ENCODE results near the gene IGF2. TPM values are rescaled to one million over a fixed set of nuclear protein-coding genes. Genes with fewer than 3 reads are reported as not detected.

IGF2 gene
- total RNA-seq, 1 experiment from 2014 or later, result 14.5 TPM

GRCh38 chr11:2158966-2159365 is 19.8 kb upstream of the IGF2 start:
- ATAC-seq, result no peak
- no TSS peak for BruUV-seq (replicated peaks)
- Histone ChIP-seq H3K36me3 (ENCODE audit: control insufficient read depth, insufficient read depth, low read length) (no peaks in the 10 kb centered on the region), H3K4me1 (ENCODE audit: control insufficient read depth, insufficient read depth, low read length) (peaks cover 4% of the 10 kb centered on the region), H3K9me3 (ENCODE audit: control insufficient read depth, insufficient read depth, low read depth, low read length) (no peaks in the 10 kb centered on the region), H3K27me3 (ENCODE audit: control insufficient read depth, insufficient read depth, low read length) (no peaks in the 10 kb centered on the region), H3K27ac (ENCODE audit: low read length) (no peak overlapping the region), H3K4me3 (ENCODE audit: low read depth in 2 of 2, low read length in 2 of 2) (no peak overlapping the region)
- CTCF ChIA-PET, result interaction anchor here (0.5 to 1.0 kb wide), 2 partner anchors 9 to 121 kb away, joined by 3 to 11 read pairs; no protein-coding TSS in a partner anchor
- TF ChIP-seq SIN3A (IDR thresholded peaks at IDR 0.05; ENCODE audit: borderline replicate concordance, insufficient read depth, low read depth, low read length), result no peak
- TF ChIP-seq REST (IDR thresholded peaks at IDR 0.05; ENCODE audit: insufficient read depth in 1 of 2, low read depth in 2 of 2, low read length in 1 of 2), result no peak
- TF ChIP-seq TCF7L2 (IDR thresholded peaks at IDR 0.05; ENCODE audit: low read depth, low read length), result no peak
- in situ Hi-C loops (cut with HindIII; ENCODE audit: low pct_unique_long_range_greater_than_20kb, low sequenced_read_pairs) (no loop called here), intact Hi-C loops (cut with micrococcal nuclease; ENCODE audit: unreplicated experiment) (loop anchor here (5.0 kb wide), 1 partner anchor 287 kb away; no protein-coding TSS in a partner anchor)
- POLR2A ChIA-PET, result interaction anchor here (0.7 kb wide), 1 partner anchor 19 kb away, joined by 8 read pairs; no protein-coding TSS in a partner anchor
- no peak for DNase-seq (ENCODE audit: low read depth, low spot score)

DNA sequence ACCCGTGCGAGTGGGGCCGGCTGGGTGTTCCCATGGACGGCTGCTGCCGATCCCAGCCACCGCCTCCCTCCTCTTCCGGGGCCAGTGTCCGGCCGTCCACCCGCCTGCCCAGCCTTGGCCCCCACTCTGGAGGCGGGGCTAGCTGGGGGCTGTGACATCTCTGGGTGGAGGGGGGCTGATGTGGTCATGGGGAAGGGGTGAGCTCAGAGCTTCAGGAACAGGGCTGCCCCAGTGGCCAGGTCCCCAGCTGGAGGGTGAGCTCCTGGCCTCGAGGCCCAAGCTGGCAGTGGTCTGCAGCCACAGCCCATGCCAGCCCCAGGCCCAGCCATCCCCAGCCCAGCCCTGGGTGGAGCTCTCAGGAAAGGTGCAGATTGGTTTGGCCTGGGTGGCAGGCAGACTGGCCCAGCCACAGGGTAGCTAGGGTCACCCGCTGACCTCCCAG is 19.1 kb upstream of the IGF2 start:
- no peak for ATAC-seq
- no peaks in the 10 kb centered on the region for H3K36me3 ChIP-seq (ENCODE audit: control insufficient read depth, insufficient read depth, low read length)
- H3K4me1 ChIP-seq (ENCODE audit: control insufficient read depth, insufficient read depth, low read length), result peaks cover 4% of the 10 kb centered on the region
- no peaks in the 10 kb centered on the region for H3K27me3 ChIP-seq (ENCODE audit: control insufficient read depth, insufficient read depth, low read length)
- no TSS peak for BruUV-seq (replicated peaks)
- TF ChIP-seq SIN3A (IDR thresholded peaks at IDR 0.05; ENCODE audit: borderline replicate concordance, insufficient read depth, low read depth, low read length) (no peak), REST (IDR thresholded peaks at IDR 0.05; ENCODE audit: insufficient read depth in 1 of 2, low read depth in 2 of 2, low read length in 1 of 2) (no peak), TCF7L2 (IDR thresholded peaks at IDR 0.05; ENCODE audit: low read depth, low read length) (no peak), POLR2AphosphoS5 (IDR thresholded peaks at IDR 0.05; ENCODE audit: low read depth, low read length) (no peak)
- TF ChIP-seq, protein P1, sequence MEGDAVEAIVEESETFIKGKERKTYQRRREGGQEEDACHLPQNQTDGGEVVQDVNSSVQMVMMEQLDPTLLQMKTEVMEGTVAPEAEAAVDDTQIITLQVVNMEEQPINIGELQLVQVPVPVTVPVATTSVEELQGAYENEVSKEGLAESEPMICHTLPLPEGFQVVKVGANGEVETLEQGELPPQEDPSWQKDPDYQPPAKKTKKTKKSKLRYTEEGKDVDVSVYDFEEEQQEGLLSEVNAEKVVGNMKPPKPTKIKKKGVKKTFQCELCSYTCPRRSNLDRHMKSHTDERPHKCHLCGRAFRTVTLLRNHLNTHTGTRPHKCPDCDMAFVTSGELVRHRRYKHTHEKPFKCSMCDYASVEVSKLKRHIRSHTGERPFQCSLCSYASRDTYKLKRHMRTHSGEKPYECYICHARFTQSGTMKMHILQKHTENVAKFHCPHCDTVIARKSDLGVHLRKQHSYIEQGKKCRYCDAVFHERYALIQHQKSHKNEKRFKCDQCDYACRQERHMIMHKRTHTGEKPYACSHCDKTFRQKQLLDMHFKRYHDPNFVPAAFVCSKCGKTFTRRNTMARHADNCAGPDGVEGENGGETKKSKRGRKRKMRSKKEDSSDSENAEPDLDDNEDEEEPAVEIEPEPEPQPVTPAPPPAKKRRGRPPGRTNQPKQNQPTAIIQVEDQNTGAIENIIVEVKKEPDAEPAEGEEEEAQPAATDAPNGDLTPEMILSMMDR (IDR thresholded peaks at IDR 0.05), result no peak
- H3K27ac ChIP-seq (ENCODE audit: low read length), result no peak overlapping the region
- H3K9me3 ChIP-seq (ENCODE audit: control insufficient read depth, insufficient read depth, low read depth, low read length), result no peaks in the 10 kb centered on the region
- ChIA-PET POLR2A (no interaction called here), CTCF (interaction anchor here (0.5 to 1.0 kb wide), 4 partner anchors 10 to 464 kb away, joined by 3 to 11 read pairs (median 4); no protein-coding TSS in a partner anchor)
- intact Hi-C loops (cut with micrococcal nuclease; ENCODE audit: unreplicated experiment), result loop anchor here (5.0 kb wide), 1 partner anchor 286 kb away; no protein-coding TSS in a partner anchor
- in situ Hi-C loops (cut with HindIII; ENCODE audit: low pct_unique_long_range_greater_than_20kb, low sequenced_read_pairs), result no loop called here
- H3K4me3 ChIP-seq (ENCODE audit: low read depth in 2 of 2, low read length in 2 of 2), result no peak overlapping the region
- DNase-seq (ENCODE audit: low read depth, low spot score), result no peak

All from Panc1 (cell line).